ENCODE results near the gene CDIP1. TPM values are rescaled to one million over a fixed set of nuclear protein-coding genes. Genes with fewer than 3 reads are reported as not detected.

The CDIP1 gene
- total RNA-seq (2022), result 6.2 and 7.9 TPM in 2 replicates
- Bru-seq, nascent RNA, result percentile 37 among the genes with signal in this experiment
- BruChase-seq, experiment 1, labeled RNA remaining after a 6-hour chase, result percentile 37 among the genes with signal in this experiment
- BruChase-seq, experiment 2, labeled RNA remaining after a 2-hour chase, result percentile 31 among the genes with signal in this experiment
- long read RNA-seq, transcript CDIP1-209 (6 exons, 2,062 nt), result major isoform, 6 of 50 reads
- long read RNA-seq, partial matches to known transcripts, result 1 of 50 reads
- long read RNA-seq, other reads (novel, unspliced or antisense), result 43 of 50 reads

- Mint-ChIP-seq H3K9me3 (ENCODE audit: low read depth, unreplicated experiment) (peaks cover 4% of the 10 kb centered on the region), H3K36me3 (ENCODE audit: insufficient read depth, unreplicated experiment) (peaks cover 22% of the 10 kb centered on the region), H3K4me1 (ENCODE audit: low read depth, unreplicated experiment) (no peaks in the 10 kb centered on the region), H3K27me3 (ENCODE audit: unreplicated experiment) (peaks cover 57% of the 10 kb centered on the region), H3K27ac (ENCODE audit: unreplicated experiment) (peak within 1 kb of the TSS; percentile 96), H3K4me3 (ENCODE audit: low read depth, unreplicated experiment) (peak within 1 kb of the TSS; percentile 65)
- intact Hi-C loops (cut with micrococcal nuclease; ENCODE audit: unreplicated experiment), result no loop called here
- TF ChIP-seq CTCF (IDR thresholded peaks at IDR 0.05; ENCODE audit: unreplicated experiment), result no peak
- peak; percentile 94 for DNase-seq
- BruUV-seq (replicated peaks), result no TSS peak
- CTCF ChIA-PET, result interaction anchor here (0.7 to 1.6 kb wide), 5 partner anchors 10 to 1561 kb away, joined by 3 to 9 read pairs (median 3); partner anchors contain the start of gene MGRN1
Measured at GRCh38 chr16:4538350-4539235, at the start of gene CDIP1. Gene CDIP1 (minus strand): TSS chr16:4538773. CDS start chr16:4514130, 24,643 bp downstream.

- DNase-seq, result no peak
- Mint-ChIP-seq H3K4me3 (ENCODE audit: low read depth, unreplicated experiment) (no peak overlapping the region), H3K36me3 (ENCODE audit: insufficient read depth, unreplicated experiment) (no peaks in the 10 kb centered on the region), H3K9me3 (ENCODE audit: low read depth, unreplicated experiment) (no peaks in the 10 kb centered on the region), H3K27ac (ENCODE audit: unreplicated experiment) (no peak overlapping the region), H3K4me1 (ENCODE audit: low read depth, unreplicated experiment) (no peaks in the 10 kb centered on the region), H3K27me3 (ENCODE audit: unreplicated experiment) (peaks cover 47% of the 10 kb centered on the region)
- TF ChIP-seq CTCF (IDR thresholded peaks at IDR 0.05; ENCODE audit: unreplicated experiment), result no peak
- BruUV-seq (replicated peaks), result no TSS peak
- CTCF ChIA-PET, result interaction anchor here (0.8 to 1.9 kb wide), 6 partner anchors 11 to 110 kb away, joined by 3 to 5 read pairs (median 4); partner anchors contain the start of gene HMOX2
- intact Hi-C loops (cut with micrococcal nuclease; ENCODE audit: unreplicated experiment), result loop anchor here (5.0 kb wide), 1 partner anchor 69 kb away; no protein-coding TSS in a partner anchor
Measured at GRCh38 chr16:4586291-4586690, 47.7 kb upstream of the CDIP1 start.

GRCh38 chr16:4583906-4584305 is 45.3 kb upstream of the CDIP1 start:
- H3K36me3 Mint-ChIP-seq (ENCODE audit: insufficient read depth, unreplicated experiment), result no peaks in the 10 kb centered on the region
- H3K4me3 Mint-ChIP-seq (ENCODE audit: low read depth, unreplicated experiment), result no peak overlapping the region
- no TSS peak for BruUV-seq (replicated peaks)
- peaks cover 39% of the 10 kb centered on the region for H3K27me3 Mint-ChIP-seq (ENCODE audit: unreplicated experiment)
- H3K9me3 Mint-ChIP-seq (ENCODE audit: low read depth, unreplicated experiment), result no peaks in the 10 kb centered on the region
- CTCF ChIA-PET, result no interaction called here
- DNase-seq, result no peak
- intact Hi-C loops (cut with micrococcal nuclease; ENCODE audit: unreplicated experiment), result no loop called here
- TF ChIP-seq CTCF (IDR thresholded peaks at IDR 0.05; ENCODE audit: unreplicated experiment), result no peak
- no peaks in the 10 kb centered on the region for H3K4me1 Mint-ChIP-seq (ENCODE audit: low read depth, unreplicated experiment)
- H3K27ac Mint-ChIP-seq (ENCODE audit: unreplicated experiment), result no peak overlapping the region

- DNase-seq, result no peak
- H3K27ac Mint-ChIP-seq (ENCODE audit: unreplicated experiment), result no peak overlapping the region
- H3K4me3 Mint-ChIP-seq (ENCODE audit: low read depth, unreplicated experiment), result no peak overlapping the region
- TF ChIP-seq CTCF (IDR thresholded peaks at IDR 0.05; ENCODE audit: unreplicated experiment), result no peak
- BruUV-seq (replicated peaks), result no TSS peak
- no peaks in the 10 kb centered on the region for H3K9me3 Mint-ChIP-seq (ENCODE audit: low read depth, unreplicated experiment)
- intact Hi-C loops (cut with micrococcal nuclease; ENCODE audit: unreplicated experiment), result no loop called here
- H3K27me3 Mint-ChIP-seq (ENCODE audit: unreplicated experiment), result peaks cover 3% of the 10 kb centered on the region
- CTCF ChIA-PET, result no interaction called here
- H3K36me3 Mint-ChIP-seq (ENCODE audit: insufficient read depth, unreplicated experiment), result no peaks in the 10 kb centered on the region
- no peaks in the 10 kb centered on the region for H3K4me1 Mint-ChIP-seq (ENCODE audit: low read depth, unreplicated experiment)
Measured at GRCh38 chr16:4580250-4580649, 41.7 kb upstream of the CDIP1 start.

All from Calu3 (cell line).